HG02840 (cell line): ENCODE results near the gene ITM2C.

ENCODE experiments used
- ATAC-seq: cut with Tn5 transposase; IDR thresholded peaks from one replicate; pipeline ENCODE4 v1.9.1; 2021; ENCODE audit warnings: mild to moderate bottlenecking, moderate library complexity, moderate number of reproducible peaks; ENCODE audit not compliant: unreplicated experiment, low FRiP score

Gene ITM2C

DNA sequence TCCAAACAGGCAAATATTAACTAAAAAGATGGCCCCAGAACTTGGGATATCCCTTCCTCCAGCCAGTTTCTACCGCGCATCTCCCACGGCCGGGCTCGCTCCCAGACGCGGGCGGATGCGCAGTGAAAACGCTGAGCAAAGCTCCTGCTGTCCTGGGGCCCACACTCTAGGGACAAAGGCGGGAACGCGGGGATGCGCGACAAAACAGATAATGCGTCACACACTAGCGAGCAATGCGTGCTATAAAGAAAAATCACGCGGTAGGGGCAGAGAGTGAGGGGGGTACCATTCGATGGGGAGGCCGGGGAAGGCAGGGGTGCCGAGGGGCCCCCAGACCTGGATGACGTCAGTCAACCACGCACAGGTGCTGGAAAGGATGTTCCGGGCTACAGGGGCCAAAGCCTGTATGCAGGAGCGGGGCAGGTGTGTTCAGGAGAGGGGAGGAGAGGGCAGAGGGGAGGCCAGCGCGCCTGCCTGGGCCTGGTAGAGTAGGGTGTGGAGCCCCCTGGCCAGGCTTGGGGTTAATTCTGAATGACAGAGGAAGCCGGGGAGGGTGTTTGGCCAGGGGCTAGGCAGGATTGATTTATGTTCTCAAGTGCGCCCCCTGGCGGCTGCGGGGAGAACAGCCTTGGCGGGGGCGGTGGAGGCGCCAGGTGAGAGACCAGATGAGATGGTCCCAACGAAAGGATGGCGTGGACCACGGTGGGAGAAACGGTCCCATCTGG lies 14.9 kb upstream of the ITM2C start:
- no peak for ATAC-seq

DNA sequence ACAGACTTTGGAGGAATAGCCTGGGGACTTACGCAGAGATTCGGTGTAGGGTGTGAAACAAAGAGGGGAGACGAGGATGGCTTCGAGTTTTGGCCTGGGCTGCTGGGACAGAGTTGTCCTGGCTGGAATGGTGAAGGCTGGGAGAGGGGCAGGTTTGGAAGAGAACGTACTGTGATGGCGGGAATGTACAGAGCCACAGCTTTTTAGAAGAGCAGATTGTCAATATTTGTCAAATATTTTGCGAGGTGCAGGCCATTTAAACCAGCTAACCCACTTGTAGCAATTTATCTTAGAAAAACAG lies 14.4 kb upstream of the ITM2C start:
- ATAC-seq: no peak

DNA sequence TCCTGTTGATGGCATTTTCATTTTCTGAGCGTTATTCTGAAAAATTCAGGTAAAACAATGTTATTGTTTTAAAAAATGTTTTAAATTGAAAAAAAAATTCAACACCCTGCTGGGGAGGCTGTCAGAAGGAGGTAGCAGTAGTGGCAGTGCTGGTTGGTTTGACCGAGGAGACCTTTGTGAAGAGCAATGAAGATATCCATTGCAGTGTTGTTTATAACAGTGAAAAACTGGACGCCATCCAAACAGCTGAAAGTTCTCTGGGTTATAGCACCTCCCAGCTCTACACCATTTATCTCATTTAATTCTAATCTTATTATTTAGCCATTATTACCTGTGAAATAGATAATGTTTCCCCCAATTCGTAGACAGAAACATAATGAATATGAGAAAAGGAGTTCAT lies 12.6 kb upstream of the ITM2C start:
- ATAC-seq: no peak

DNA sequence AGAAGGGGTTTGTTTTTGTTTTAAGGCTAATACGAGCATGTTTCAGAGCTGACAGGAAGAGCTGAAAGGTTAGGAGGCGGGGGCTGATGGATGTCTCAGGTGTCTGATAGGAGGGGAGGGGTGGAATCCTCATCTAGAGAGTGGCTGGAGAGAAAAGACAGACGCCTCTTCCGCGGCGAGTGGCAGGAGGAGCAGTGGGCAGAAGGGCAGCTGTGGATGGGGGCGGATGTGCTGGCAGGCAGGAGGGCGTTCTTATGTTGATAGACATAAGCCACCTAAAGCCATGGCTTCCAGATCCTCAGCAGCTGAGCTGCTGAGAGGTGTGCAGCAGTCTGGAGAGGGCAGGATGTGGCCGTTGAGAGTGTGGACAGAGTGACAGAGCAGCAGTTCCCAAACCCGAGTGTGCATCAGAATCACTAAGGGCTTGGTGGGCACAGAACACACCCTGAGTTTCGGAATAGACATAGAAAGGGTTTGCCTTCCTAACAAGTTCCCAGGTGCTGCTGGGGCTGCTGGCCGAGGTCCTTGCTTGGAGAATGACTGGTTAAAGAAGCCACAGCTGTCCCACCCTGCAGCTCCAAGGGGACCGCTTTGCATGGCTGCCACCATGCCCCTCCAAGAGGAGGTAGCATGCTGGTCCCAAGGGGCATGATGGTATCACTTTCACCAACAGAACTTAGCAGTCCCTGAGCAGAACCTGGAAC lies 3.0 kb upstream of the ITM2C start:
- no peak for ATAC-seq

DNA sequence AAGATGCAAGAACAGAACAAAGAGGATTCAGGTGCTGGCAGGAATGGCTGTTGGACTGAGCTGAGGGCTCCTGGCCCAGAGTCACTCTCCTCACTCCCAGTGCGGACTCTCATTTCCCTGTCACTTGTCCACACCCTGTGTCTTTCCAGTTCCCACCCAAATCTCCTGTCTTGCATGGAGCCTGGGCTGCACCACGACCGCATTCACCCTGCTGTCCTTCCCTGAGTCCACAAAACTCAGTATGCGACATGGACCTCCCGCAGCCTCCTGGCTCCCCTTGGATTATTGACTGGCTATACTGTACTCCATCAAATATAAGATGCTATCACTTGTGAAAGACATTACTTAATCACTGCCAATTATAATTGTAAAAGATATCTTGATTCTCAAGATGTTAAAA lies 2.5 kb upstream of the ITM2C start:
- ATAC-seq: no peak

DNA sequence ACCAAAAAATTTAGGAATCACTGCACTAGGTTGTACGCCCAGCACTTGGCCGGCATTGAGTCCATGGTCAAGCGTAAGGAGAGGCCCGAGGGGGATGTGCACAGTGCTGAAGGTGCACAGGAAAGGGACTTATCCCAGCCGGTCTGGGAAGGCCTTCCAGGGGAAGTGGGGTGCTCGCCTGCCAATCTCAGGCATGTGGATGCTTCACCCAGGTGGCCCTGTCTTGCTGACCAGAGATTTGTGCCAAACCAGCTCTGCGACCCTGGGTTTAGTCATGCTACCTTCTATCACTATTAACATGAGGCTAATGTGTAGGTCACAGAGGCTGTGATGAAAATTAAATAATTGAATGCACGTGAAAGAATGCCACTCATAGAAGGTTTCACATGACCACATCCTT lies 1.7 kb upstream of the ITM2C start:
- no peak for ATAC-seq

DNA sequence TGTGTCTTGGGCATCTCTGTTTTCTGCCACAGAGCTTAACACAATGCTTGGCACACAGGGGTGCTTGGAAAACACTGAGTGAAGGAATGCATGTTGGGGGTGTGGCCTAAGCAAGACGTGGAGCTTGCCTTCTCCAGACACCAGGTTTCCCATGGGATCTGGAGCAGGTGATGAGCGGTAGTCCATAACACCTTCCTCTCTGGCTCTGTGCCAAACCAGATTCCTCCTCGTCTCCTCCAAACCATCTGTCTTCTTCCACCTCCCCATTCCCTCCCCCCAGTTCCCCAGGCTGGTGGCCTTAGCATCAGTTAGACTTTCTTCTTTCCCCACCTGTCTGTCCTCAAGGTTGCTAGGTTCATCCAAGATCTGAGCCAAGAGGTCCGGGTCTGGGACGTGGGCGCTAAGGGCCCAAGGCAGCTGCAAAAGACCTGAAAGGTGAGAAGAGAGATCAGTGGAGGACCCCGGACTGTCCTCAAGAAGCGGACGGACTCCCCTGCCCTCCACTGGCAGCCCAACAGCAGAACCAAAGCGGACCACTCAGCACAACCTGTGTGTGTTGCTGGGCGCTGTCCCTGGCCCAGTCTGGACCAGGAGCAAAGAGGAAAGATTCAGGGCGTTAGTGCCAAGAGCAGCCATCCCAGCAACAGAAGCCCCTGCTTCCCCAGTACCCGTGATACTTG lies 1.2 kb upstream of the ITM2C start:
- no peak for ATAC-seq

DNA sequence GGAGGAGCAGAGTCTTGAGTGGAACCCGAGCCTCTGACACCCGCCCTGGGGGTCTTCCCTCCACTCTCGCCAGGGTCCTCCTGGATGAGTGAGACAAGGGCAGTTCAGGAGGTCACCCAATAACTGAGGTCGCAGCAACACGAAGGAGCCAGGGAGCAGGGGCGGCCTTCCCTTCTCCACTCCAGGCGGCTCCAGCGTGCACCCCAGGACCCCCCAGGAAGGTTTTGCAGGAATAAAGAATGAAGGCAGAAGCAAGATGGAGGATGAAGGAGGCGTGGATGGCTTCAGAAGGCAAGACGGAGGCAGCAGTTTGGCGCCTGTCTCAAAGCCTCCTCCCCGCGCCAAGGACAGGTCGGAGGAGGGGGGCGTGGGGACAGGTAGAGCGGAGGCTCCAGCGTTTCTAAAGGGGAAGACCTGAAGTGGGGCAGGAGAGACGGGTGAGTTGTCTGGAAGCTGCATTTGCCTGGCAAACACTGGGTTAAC lies 579 bp upstream of the ITM2C start:
- ATAC-seq: no peak

DNA sequence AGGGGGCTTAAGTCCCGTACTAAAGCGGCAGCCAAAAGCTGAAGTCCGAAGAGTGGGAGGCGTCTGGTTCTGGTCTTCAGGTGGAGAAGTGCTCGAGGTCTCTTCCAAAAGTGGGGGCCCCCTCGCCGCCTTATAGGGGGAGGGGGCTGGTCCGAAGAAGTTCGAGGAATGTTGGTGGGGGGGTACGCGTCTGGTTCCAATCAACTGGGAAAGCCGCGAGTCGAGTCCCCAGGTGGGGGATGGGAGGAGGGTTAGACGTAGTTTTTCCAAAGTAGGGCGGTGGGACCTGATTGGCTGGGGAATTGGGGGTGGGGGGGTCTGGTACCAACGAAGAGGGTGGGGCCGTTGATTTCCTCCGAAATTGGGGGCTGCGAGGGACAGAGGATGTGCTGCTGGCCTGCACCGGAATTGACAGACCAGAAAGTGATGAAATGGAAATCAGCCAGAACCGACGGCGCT lies 594 bp downstream of the ITM2C start:
- no peak for ATAC-seq

DNA sequence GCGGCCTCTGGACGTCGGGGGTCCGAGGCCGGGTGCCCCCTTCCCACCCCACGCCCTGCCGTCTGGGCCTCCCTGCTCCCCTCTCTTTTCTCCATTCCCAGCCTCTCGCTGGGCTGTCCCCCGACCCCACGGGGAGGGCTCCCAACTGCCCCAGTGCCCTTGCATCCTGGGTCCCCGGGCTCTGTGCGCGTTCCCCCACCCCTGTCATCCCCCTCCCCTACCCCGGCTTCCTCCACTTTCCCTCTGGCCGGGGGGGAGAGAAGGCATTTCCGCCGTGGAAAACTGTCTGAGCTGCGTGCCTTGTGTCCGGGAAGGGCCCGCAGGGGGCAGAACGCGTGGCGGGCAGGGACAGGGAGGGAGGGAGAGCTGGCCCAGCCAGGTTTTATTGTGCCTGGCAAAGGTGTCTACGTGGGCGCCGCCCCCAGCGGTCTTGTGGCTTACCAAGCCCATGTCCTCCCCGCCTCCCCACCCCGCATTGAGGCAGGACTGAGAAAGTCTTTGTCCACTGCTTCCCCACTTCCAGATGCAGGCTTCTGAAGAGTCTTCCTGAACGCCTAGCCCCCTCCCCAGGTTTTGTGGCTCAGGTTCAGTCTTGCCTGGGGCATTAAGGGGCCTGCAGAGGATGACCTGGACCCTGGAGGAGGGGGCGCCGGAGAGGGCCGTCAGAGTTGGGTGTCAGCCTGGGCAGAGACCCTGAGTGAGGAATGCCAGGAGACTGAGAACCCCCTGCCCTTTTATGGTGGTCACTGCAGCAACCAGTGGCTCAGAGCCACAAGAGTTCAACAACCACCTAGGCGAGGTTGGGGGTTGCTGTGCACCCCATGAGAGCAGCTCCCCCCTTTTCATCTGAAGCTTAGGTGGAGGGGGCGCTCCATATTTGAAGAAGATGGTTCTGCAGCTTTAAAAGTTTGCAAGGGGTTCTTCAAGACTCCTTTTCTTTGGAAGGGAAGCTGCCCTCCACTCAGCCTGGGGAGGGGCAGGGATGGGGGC lies 1.3 kb downstream of the ITM2C start:
- ATAC-seq: no peak

DNA sequence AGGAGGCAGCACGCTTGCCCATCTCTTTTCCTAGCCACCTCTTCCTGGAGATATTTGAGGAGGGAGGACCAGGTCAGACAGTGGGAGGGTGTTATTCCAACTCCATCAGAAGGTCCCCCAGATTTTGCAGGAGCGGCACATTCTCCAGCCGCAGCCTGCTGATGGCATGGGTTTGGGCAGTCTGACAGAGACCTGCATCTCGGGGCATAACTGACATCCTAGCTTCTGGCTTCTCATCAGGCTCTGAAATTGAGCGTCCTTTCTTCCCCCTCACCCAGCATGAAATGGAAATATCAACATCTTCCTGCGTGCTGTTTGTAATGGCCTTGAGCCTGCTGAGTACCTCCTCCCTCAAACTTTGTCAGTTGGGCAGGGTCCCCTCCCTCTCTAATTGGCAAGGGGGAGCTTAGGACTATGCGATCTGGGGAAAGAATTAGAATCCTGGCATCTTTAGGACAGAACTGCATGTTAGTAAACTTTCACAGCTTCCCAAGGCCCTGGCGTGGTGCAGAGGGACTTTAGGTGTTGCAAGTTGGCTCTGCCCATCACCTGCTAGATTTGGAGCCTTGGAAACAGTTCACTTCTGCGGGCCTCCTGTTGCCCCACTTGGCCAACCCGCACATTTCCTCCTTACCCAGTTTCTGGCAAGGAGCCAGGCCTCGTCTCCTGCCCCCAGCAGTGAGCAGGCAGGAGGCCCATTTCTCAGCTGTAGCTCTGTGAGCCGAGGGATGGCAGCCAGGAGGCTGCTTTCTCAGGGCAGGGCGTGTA lies 2.2 kb downstream of the ITM2C start:
- no peak for ATAC-seq

DNA sequence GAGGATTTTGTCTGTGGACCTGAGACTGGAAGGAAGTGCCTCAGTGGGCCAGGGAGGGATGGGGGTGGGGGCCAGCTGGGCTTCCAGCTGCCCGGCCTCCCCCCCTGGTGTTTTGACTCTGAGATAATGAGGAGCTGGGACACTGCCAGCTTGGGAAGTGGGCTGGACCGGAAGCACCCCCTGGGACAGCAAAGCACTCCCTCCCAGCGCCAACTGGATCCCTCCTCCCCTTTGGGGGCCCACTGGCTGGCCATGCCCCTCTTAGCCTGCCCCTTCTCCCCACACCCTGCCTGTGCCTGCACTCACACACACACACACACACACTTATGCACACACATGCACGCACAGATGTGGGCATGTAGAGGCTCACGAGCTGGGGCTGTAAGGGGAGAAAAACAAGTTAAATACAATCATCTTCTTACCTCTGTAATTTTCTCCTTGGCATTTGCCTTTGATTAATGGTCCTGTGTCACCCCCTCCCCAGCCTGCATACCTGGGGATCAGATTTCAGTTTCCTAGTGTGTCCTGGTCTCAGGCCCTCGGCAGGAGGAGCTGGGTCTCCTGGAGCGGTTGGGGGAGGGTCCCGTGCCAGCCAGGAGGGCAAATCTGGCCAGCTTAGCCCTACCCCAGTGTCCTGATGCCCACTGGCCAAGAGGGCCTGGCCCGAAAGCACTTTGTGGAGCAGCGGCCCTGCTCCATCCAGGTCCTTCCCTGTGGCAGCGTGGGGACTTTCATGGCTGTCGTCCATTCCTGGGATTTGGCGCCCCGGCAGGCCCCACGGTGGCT lies 3.6 kb downstream of the ITM2C start:
- ATAC-seq: no peak

DNA sequence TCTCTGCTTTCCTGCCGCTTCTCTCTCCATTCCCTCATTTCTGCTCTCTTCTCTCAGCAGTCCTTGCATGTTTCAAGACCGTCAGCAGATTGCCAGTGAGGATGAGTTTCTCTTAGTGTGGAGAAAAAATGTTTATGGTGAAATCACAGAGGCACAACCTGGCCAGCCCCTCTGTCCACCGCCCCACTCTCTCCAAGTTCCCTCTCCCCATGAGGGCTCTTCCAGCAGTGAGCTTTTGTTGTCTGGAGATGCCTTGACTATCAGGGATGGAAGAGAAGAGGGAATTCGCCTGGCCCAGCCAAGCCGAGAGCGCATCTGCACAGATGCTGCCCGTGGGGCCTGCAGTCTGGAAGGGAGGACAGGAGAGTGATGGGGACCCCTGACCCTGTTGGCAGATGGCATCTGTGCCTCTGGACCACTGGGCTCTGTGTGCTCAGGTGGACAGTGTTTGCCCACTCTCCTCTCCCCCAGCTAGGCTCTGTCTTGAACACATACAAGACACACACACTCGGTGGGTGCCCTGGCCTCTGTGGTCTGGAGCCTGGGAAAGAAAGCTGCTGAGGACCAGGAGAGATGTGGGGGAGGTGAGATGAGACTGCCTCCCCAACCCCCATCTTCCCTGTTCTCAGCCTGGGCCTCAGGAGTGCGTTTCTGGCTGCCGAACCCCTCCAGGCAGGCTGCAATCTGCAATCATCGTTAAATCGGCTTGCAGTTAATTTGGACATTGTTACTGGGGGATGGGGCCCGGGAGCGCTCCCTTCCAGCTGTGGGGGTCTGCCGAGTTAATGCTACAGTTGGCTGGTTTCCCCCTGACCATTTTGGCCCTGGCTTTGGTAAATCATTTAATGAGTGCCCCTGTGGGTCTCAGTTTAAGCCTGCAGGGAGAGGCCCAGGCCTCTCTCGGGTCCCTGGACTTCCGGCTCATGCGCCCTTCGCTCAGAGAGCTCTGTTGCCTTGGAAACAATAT lies 4.5 kb downstream of the ITM2C start:
- no peak for ATAC-seq

DNA sequence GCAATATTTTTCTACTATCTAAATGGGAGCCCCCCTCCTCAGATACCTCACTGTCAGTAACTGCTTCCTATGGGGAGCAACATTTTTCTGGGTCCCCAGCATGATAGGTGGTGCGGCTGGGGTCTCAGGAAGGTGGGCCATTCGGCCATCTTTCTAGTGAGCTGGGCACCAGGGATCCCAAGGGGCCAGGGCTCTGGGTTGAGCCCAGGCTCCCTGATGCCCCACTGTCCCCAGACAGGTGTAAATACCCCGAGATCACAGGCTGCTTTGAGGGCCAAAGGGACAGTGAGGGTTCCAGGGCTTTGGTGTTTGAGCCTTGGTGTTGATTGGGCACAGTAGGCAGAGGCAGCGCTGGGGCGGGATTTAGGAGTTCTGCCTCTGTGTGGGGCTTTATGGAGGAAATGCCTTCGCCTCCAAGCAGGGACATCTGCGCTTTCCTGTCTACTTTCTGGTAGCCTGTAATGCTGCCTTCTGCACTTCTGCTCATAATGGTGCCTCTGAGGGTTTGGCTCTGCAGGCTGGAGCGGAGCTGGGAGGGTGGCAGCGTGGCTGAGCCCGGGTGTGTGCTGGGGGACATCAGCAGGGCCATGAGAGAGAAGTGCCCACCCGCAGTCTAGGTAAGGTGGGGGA lies 5.3 kb downstream of the ITM2C start:
- no peak for ATAC-seq

DNA sequence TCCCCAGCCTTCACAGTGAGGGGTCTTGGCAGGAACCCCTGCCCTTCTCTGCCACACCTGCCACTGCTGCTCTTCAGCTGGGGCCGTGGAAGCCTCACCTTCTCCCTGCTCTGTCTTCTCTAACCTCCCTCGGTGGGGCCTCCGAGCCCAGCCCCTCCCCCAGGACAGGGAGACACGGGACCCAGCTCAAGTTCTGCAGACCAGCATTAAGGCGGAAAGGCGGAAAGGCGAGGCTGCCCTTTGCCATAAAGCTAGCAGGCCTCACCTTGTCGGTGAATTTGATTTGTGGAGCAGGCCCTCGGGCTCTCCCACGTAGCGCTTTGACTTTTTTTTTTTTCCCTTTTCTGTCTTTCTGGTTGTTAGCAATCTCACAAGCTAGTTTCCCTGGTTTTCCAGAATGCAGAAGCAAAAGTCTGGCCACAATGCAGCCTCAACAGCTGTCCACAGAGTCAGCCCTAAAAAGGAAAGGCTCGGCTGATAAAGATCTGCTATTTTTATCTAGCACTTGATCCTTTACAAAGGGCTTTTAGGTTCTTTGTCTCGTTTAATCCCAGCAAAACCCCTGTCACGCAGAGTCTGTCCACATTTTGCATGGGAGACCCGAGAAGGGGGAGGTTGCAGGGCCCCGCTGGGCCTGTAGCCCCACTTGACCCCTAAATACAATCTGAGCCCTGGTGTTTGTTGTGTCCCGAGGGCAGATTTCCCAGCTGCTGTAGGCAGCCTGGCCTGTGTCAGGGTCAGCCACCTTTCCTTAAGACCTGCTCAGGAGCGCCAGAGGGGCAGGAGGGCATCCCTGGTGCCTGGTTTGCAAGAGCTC lies 6.0 kb downstream of the ITM2C start:
- ATAC-seq: no peak

DNA sequence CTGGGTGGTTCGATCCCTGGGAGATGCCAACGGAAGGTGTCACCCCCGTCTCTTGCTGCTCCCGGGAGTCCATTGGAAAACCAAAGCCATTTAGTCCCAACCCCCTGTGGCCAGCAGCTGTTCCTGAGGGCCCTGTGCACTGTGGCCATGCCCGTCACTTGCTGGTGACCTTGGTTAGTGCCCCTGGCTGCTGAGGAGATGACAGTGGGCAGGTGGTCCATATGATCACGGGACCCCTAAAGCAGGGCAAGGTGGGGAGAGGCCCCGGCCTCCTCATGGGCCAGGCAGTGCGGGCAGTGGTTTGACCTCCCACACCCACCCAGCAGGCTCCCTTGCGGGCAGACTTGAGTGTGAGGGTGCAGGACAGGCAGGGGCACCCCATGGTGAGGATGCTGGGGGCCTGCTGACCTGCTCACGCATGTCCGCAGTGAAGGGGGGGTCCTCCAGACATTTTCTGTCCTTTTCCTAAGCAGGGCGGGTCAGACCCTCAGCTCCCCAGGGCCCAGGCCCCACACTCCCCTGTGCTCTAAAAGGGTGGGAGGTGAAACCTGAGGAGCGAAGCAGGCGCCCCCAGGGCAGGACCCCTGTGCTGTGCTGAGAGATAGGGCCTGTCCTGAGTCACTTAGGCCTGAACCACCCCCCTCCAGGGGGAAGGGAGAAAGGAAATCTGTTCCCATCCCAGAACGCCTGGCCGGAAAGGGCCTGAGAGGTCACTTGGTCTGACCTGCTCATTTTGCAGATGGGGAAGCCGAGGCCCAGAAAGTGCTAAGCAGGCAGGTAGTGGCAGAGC lies 6.8 kb downstream of the ITM2C start:
- no peak for ATAC-seq
